H7 (cell line): ENCODE results near the gene PHKG2. TPM values are rescaled to one million over a fixed set of nuclear protein-coding genes. Genes with fewer than 3 reads are reported as not detected.

ENCODE experiments used
- DNase-seq: peaks from one replicate; pipeline ENCODE4 v3.0.0; 2012
- H3K27me3 ChIP-seq: 2 replicates; pipeline ENCODE4 v1.6.0; 2011; ENCODE audit warnings: mild to moderate bottlenecking, low read length; ENCODE audit not compliant: control insufficient read depth, insufficient read depth
- H3K36me3 ChIP-seq: replicated peaks from 2 replicates; pipeline ENCODE4 v1.5.1; 2011; ENCODE audit warnings: low read length; ENCODE audit not compliant: control insufficient read depth, insufficient read depth
- H3K4me3 ChIP-seq: 2 replicates; pipeline ENCODE4 v1.5.1; 2011; ENCODE audit warnings: low read depth, mild to moderate bottlenecking, control low read depth, low read length, moderate library complexity; ENCODE audit not compliant: insufficient read depth
- total RNA-seq: library from RNA; depleted of rRNA; stranded (reverse); fragments of >200 nt; shearing (Covaris generic); gene quantifications from 2 replicates; pipeline ENCODE4 v1.2.3, GENCODE V29; 2014; rRNA removed

PHKG2 gene
- total RNA-seq, 1 experiment from 2014 or later, result 27.0 TPM

DNA sequence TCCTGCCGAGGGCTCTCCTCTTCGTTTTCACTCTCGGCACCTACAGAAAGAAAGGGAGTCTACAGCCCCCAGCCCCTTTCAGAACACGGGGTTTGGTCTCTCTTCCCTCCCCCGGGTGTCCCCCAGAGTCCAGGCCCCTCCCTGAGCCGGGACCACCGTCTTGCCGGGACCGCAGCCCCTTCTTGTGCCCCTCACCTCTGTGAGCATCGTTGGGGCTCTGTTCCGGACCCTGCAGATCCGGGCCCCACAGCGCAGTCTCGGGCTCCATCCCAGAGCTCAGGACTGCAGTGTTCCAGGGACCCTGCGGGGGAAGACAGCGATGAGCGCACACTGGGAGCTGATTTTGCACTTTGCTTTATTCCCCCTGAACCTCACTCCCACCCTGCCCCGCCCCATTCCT lies 36.0 kb downstream of the PHKG2 start:
- Histone ChIP-seq H3K4me3 (no peak overlapping the region), H3K27me3 (no peaks in the 10 kb centered on the region)
- DNase-seq, result no peak

DNA sequence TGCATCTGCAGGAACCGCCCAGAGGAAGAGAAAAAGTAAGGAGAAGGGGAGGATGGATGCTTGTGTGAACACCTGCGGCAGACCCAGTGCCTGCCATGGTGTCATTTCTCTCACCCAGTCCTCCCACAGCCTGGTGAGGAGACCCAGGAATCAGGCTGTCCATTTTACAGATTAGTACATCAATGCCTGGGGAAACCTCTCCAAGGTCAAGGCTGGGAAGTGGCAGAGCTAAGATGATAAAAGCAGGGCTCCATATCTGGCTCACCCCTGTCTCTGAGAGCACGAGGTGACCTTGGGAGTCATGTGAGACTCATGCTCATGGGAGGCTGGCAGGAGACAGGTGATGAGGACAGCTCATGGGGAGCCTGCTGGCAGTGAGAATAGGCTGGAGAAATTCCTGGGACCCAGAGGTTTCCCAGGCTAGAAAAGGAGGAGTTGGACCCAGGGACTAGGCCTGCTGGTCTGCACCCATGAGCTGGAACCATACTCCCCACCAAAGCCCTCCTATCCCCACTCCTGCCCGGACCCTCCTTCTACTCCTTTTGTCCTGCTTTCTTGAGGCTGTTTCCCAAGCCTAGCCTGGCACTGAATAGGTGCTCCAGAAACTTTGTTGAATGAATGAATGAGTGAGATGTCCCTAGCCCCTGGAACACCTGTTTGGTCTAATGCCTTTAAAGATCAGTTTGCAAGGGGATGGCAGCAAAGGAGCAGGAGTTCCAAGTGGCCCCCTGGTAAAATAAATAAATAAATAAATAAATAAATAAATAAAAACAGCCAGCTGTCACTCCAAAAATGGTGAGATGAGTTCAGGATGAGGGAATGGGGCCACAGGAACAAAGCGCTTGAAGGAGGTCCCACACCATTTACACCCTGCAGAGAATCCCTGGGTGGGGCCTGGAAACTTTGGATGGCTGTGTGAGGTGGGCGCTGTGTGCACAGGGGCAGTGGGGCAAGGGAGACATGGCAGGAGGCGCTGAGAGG lies 37.2 kb downstream of the PHKG2 start:
- no peaks in the 10 kb centered on the region for H3K27me3 ChIP-seq
- no peak for DNase-seq
- peaks cover 8% of the 10 kb centered on the region for H3K36me3 ChIP-seq
- H3K4me3 ChIP-seq, result peak overlapping the region; percentile 86

More for the DNA sequence above, 36.0 kb downstream of the PHKG2 start:
- H3K36me3 ChIP-seq, result peaks cover 8% of the 10 kb centered on the region

GRCh38 chr16:30786115-30786935 lies 38.1 kb downstream of the PHKG2 start:
- Histone ChIP-seq H3K4me3 (peak overlapping the region; percentile 86), H3K27me3 (no peaks in the 10 kb centered on the region), H3K36me3 (peaks cover 8% of the 10 kb centered on the region)
- peak; percentile 94 for DNase-seq

DNA sequence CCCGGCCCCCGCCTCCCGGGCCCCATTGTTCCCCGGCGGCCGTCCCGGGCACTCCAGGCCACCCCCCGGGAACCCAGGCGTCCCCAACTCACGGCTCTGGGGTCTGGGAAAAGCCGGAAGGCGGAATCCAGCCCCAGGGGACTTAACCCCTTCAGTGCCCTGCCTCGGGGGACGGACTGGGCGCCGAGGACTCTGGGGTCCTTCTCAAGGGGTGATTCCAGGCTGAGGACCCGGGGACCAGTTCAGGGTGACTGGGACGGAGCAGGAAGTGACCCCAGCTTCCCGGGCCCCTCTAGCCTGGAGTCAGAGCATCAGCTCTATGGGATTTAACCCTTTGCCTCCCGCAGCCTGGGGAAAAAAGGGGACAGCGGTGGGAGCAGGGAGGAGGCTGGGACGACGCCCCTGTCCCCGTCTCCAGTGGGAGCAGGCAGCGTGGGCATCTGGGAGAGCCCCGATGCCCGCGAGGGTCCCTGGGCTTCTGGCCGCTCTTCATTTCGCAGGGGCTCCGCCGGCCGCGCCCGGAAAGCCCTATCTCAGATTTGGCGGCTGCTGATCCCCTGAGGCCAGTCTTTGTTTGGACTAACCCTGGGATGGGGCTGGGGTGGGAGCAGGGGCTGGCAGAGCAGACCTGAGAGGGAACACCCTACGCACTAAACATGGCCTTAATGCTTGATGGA lies 38.8 kb downstream of the PHKG2 start, which contains the start of gene ZNF629:
Gene ZNF629, minus strand, starts transcription at position 270 of the 677 bp plus-strand sequence. CDS start 2,723 bp downstream, outside the sequence.
- peak within 1 kb of the TSS; percentile 86 for H3K4me3 ChIP-seq
- peaks cover 6% of the 10 kb centered on the region for H3K36me3 ChIP-seq
- peak; percentile 97 for DNase-seq
- H3K27me3 ChIP-seq, result no peaks in the 10 kb centered on the region; the same call in 1 of the 2 replicates

DNA sequence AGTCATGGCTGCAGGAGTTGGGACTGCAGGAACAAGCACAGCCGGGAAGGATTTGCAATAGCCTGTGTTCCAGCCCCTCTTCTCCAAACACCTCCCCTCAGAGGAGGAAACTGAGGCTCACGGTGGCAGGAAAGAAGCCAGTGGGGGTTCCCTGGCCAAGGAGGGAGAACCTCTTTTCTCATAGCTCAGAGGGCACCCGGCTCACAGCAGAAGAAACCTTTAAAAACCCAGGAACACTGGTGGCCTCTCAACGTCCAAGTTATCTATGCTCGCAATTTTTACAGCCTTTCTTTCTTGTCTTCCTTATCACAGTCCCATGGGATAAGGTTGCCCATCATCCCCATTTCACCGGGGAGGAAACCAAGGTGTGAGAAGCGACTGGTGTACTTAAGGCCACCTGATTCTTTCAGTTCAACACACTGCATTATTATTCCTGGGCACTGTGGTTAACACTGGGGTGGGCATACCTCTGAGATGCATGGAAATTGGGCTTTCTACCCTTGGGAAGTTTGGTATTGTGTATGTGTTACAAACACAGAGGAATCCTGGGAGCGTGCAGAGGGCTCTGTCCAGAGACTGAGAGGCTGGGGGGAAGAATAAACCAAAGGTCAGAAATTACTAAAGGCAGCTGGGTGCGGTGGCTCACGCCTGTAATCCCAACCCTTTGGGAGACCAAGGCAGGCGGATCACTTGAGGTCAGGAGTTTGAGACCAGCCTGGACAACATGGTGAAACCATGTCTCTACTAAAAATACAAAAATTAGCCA lies 39.6 kb downstream of the PHKG2 start:
- peaks cover 5% of the 10 kb centered on the region for H3K36me3 ChIP-seq
- DNase-seq, result no peak

DNA sequence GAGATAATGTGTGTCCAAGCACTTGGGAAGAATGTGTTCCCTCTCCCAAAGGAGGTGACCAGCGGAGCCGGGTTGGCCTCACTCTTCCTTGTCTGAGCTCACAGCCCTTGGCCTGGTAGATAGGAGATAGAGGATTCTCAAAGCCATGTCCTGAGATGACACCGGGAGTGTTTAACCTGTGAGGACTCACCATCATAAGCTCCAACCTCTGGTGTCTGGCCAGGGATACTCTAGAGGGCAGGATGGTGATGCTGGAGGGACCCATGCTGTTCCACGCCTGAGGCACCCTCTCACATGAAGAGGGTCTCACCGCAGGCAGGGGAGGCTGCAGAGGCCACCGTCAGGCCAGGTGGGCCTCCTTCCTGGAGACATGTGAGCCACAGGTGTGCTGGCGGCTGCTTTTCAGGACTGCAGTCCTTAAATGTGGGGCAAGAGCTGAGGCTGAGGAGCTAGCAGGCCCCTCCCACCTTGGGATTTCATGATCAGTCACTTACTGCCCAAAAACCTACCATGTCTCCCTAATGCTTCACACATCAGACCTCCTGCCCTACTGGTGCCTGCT lies 45.4 kb downstream of the PHKG2 start:
- no peaks in the 10 kb centered on the region; the same call in 1 of the 2 replicates for H3K27me3 ChIP-seq
- DNase-seq, result peak; percentile 23

More for the DNA sequence above, 39.6 kb downstream of the PHKG2 start:
- Histone ChIP-seq H3K27me3 (no peaks in the 10 kb centered on the region; the same call in 1 of the 2 replicates), H3K4me3 (peak overlapping the region; percentile 86)

DNA sequence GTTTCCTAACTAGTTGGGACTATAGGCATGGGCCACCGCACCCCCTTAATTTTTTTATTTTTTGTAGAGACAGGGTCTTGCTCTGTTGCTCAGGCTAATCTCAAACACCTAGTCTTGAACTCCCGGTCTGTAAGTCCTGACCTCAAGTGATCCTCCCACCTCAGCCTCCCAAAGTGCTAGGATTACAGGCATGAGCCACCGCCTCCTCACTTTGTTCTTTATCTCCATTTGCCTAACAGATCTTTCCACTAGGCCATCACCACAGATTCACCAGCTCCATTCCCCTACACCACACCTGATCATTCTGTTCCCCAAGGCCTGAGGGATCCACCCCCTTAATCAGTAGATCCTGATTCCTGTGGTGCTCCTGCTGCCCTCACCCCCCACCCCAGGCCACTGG lies 46.4 kb downstream of the PHKG2 start:
- Histone ChIP-seq H3K27me3 (no peaks in the 10 kb centered on the region; the same call in 1 of the 2 replicates), H3K36me3 (no peaks in the 10 kb centered on the region), H3K4me3 (no peak overlapping the region)
- peak; percentile 18 for DNase-seq

More for the DNA sequence above, 45.4 kb downstream of the PHKG2 start:
- Histone ChIP-seq H3K4me3 (no peak overlapping the region), H3K36me3 (no peaks in the 10 kb centered on the region)

DNA sequence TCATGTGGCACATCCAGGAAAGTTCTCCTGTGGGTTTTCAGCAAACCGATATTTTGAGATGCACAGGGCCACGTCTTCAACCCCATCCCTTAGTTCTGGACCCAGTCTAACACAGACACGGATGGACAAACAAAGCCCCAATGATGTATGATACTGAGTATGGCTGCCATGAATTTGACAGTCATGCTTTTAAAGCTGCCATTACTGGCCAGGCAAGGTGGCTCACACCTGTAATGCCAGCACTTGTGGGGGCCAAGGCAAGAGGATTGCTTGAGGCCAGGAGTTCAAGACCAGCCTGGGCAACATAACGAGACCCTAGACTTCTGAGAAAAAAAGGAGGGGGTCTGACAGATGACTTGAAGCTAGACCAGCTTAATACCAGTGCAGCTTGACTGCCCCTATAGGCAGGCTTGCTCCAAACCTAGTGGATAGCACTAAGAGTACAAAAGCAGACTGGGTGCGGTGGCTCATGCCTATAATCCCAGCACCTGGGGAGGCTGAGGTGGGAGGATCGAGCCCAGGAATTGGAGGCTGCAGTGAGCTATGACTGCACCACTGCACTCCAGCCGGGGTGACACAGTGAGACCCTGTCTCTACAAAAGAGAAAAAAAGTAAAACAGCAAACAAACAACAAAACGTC lies 49.6 kb downstream of the PHKG2 start:
- no peak overlapping the region for H3K4me3 ChIP-seq
- no peaks in the 10 kb centered on the region for H3K36me3 ChIP-seq
- peaks cover 2% of the 10 kb centered on the region; the same call in 1 of the 2 replicates for H3K27me3 ChIP-seq
- DNase-seq, result peak; percentile 60

Other genes with a start within 250 kb of the PHKG2 start
- gene ZNF768, start 221.9 kb upstream of the PHKG2 start, total RNA-seq, result 55.2 and 55.3 TPM in 2 replicates
- gene ZNF747, start 213.6 kb upstream of the PHKG2 start, total RNA-seq, result 14.5 and 16.2 TPM in 2 replicates
- 10.2 and 13.8 TPM in 2 replicates for gene ZNF764, start 190.1 kb upstream of the PHKG2 start, total RNA-seq
- 3.0 and 8.5 TPM in 2 replicates for gene ZNF688, start 176.7 kb upstream of the PHKG2 start, total RNA-seq
- 2.8 and 8.5 TPM in 2 replicates for gene ZNF785, start 162.7 kb upstream of the PHKG2 start, total RNA-seq
- gene ZNF689, start 138.0 kb upstream of the PHKG2 start, total RNA-seq, result 17.3 and 18.7 TPM in 2 replicates
- gene PRR14, start 97.5 kb upstream of the PHKG2 start, total RNA-seq, result 4.7 and 4.8 TPM in 2 replicates
- gene FBRS, start 90.0 kb upstream of the PHKG2 start, total RNA-seq, result 11.5 and 13.4 TPM in 2 replicates
- 7.4 and 12.1 TPM in 2 replicates for gene SRCAP, start 49.3 kb upstream of the PHKG2 start, total RNA-seq
- gene CFAP119, start 13.6 kb downstream of the PHKG2 start, total RNA-seq, result 1.5 and 2.1 TPM in 2 replicates
- gene RNF40, start 13.9 kb downstream of the PHKG2 start, total RNA-seq, result 72.6 and 72.9 TPM in 2 replicates
- 15.1 and 16.0 TPM in 2 replicates for gene ZNF629, start 38.8 kb downstream of the PHKG2 start, total RNA-seq
- gene BCL7C, start 145.7 kb downstream of the PHKG2 start, total RNA-seq, result 16.4 and 35.5 TPM in 2 replicates
- 2.0 TPM in 2 replicates for gene CTF1, start 148.2 kb downstream of the PHKG2 start, total RNA-seq
- gene FBXL19, start 175.1 kb downstream of the PHKG2 start, total RNA-seq, result 78.3 and 89.8 TPM in 2 replicates
- gene ORAI3, start 200.6 kb downstream of the PHKG2 start, total RNA-seq, result 15.3 and 18.4 TPM in 2 replicates
- 4.1 and 5.0 TPM in 2 replicates for gene SETD1A, start 209.3 kb downstream of the PHKG2 start, total RNA-seq
- 4.4 and 8.2 TPM in 2 replicates for gene HSD3B7, start 236.8 kb downstream of the PHKG2 start, total RNA-seq